ENCODE results near the gene AAK1.
"Not testable (repeated sequence)": the region's sequence is repeated elsewhere in the genome, so short reads cannot be mapped to it uniquely, and the experiment has no call there.

AAK1 gene

GRCh38 chr2:69674316-69674670, 30.8 kb upstream of the AAK1 start:
- no peak for ATAC-seq (replicated peaks)
- Mint-ChIP-seq H3K4me3 (no peak overlapping the region), H3K27ac (no peak overlapping the region), H3K4me1 (ENCODE audit: low read depth in 2 of 2) (peaks cover 4 to 9% of the 10 kb centered on the region in 2 donors), H3K36me3 (ENCODE audit: insufficient read depth) (peaks cover 4% of the 10 kb centered on the region), H3K27me3 (no peaks in the 10 kb centered on the region), H3K9me3 (no peaks in the 10 kb centered on the region)
- DNase-seq: no peak

DNA sequence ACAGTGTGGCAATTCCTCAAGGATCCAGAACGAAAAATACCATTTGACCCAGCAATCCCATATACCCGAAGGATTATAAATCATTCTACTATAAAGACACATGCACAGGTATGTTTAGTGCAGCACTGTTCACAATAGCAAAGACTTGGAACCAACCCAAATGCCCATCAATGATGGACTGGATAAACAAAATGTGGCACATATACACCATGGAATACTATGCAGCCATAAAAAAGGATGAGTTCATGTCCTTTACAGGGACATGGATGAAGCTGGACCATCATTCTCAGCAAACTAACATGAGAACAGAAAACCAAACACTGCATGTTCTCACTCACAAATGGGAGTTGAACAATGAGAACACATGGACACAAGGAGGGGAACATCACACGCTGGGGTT, 29.6 kb upstream of the AAK1 start:
- H3K27ac Mint-ChIP-seq, H3K4me3 Mint-ChIP-seq: not testable (repeated sequence)

GRCh38 chr2:69669666-69670065, 26.1 kb upstream of the AAK1 start:
- DNase-seq (no peak), ATAC-seq (replicated peaks) (no peak)
- no peaks in the 10 kb centered on the region for H3K9me3 Mint-ChIP-seq
- no peak overlapping the region for H3K27ac Mint-ChIP-seq
- H3K36me3 Mint-ChIP-seq (ENCODE audit: insufficient read depth): no peaks in the 10 kb centered on the region
- H3K4me1 Mint-ChIP-seq (ENCODE audit: low read depth in 2 of 2): peaks cover 4 to 8% of the 10 kb centered on the region in 2 donors
- H3K27me3 Mint-ChIP-seq: no peaks in the 10 kb centered on the region
- no peak overlapping the region for H3K4me3 Mint-ChIP-seq

More for the DNA sequence above, 29.6 kb upstream of the AAK1 start:
- ATAC-seq (replicated peaks); DNase-seq; H3K27me3 Mint-ChIP-seq; H3K4me1 Mint-ChIP-seq (ENCODE audit: low read depth in 2 of 2); H3K36me3 Mint-ChIP-seq (ENCODE audit: insufficient read depth); H3K9me3 Mint-ChIP-seq: not testable (repeated sequence)

DNA sequence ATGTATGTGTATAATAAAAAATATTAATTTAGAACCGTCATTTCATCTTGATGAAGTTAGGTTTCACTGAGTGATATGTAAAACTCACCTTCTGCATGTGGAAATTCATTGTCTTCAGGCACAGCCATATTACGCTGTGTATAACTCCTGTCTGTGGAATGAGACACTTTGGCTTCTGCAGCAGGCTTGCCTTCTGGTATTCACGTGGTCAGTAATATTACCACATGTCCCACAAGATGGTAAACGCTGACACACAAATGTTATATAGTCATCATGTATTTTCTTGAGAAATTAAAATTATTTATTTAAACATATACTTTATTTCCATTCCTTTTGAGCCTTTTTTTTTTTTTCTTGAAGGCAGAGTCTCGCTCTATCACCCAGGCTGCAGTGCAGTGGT, 25.1 kb upstream of the AAK1 start:
- ATAC-seq (replicated peaks): no peak
- H3K27me3 Mint-ChIP-seq: no peaks in the 10 kb centered on the region
- no peak for DNase-seq

DNA sequence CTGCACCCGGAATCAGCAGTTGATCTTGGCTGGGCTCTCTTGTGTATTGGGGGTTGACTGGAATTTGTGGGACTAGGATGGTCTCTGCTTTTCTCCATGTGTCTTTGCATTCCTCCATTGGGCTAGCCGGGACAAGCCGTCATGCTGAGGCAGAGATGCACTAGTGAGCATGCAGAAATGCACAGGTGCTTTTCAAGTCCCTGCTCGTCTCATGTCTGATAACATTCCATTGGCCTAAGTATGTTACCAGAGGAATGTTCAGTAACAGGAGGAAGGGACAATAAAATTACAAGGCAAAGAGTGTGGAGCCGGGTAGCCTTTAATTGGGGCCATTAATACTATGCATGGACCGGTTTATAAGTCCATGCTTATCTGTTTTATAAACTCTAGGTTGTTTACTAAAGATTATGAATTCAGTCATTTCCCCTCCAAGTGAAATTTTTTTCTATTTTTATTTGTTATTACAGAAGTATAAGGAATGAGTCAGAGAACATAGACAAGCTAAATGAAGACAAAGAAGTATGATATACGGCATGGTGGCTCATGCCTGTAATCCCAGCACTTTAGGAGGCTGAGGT, 24.4 kb upstream of the AAK1 start:
- no peak for ATAC-seq (replicated peaks)
- peaks cover 4 to 8% of the 10 kb centered on the region in 2 donors for H3K4me1 Mint-ChIP-seq (ENCODE audit: low read depth in 2 of 2)
- H3K27ac Mint-ChIP-seq: peak overlapping the region in 1 of 2 donors; percentile 33
- H3K36me3 Mint-ChIP-seq (ENCODE audit: insufficient read depth): no peaks in the 10 kb centered on the region
- no peaks in the 10 kb centered on the region for H3K9me3 Mint-ChIP-seq
- DNase-seq: no peak
- H3K4me3 Mint-ChIP-seq: no peak overlapping the region
- H3K27me3 Mint-ChIP-seq: no peaks in the 10 kb centered on the region

More for the DNA sequence above, 25.1 kb upstream of the AAK1 start:
- Mint-ChIP-seq H3K4me3 (no peak overlapping the region), H3K4me1 (ENCODE audit: low read depth in 2 of 2) (peaks cover 4 to 8% of the 10 kb centered on the region in 2 donors), H3K9me3 (no peaks in the 10 kb centered on the region), H3K36me3 (ENCODE audit: insufficient read depth) (no peaks in the 10 kb centered on the region), H3K27ac (no peak overlapping the region)

- Mint-ChIP-seq H3K4me3 (no peak overlapping the region), H3K4me1 (ENCODE audit: low read depth in 2 of 2) (peaks cover 4 to 9% of the 10 kb centered on the region in 2 donors), H3K36me3 (ENCODE audit: insufficient read depth) (no peaks in the 10 kb centered on the region), H3K27me3 (no peaks in the 10 kb centered on the region), H3K27ac (no peak overlapping the region), H3K9me3 (no peaks in the 10 kb centered on the region)
- DNase-seq (no peak), ATAC-seq (replicated peaks) (no peak)
Measured at GRCh38 chr2:69665152-69665551, 21.6 kb upstream of the AAK1 start.

DNA sequence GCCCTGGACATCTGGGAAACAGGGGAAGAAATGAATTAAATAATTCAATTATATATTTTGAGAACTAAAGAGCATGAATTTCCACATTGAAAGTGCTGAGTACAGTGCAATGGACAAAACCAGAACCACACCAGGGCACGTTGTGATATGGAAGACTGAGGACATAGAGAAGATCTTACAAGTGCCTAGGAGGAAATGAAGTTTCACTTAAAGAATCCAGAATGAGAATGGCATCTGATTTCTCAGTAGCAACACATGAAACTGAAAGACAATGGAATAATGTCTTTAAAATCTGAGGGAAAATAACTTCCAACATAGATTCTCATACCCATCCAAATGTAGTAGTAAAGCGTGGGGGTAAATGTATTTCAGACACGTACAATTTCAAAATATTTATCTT, 20.3 kb upstream of the AAK1 start:
- no peak overlapping the region for H3K27ac Mint-ChIP-seq
- no peaks in the 10 kb centered on the region for H3K27me3 Mint-ChIP-seq
- no peak overlapping the region for H3K4me3 Mint-ChIP-seq
- DNase-seq: no peak
- H3K4me1 Mint-ChIP-seq (ENCODE audit: low read depth in 2 of 2): peaks cover 4 to 9% of the 10 kb centered on the region in 2 donors
- no peak for ATAC-seq (replicated peaks)
- H3K9me3 Mint-ChIP-seq: no peaks in the 10 kb centered on the region
- H3K36me3 Mint-ChIP-seq (ENCODE audit: insufficient read depth): no peaks in the 10 kb centered on the region

DNA sequence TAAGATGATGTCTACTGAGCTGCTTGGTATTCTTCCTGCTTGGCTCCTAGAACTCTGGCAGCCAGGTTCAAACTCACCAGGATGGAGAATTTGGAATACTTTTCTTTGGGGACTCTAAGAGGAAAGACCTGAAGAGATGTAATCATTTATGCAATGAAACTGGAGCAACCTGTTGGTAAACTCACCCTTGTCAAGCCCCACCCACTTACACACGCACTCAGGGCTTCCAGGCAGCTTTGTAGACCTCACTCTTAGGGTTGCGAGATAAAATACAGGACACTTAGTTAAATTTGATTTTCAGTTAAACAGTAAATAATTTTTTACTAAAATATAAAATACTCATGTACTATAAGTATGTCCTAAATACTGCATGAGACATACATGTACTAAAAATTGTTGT, 19.0 kb upstream of the AAK1 start:
- not testable (repeated sequence) for H3K4me1 Mint-ChIP-seq (ENCODE audit: low read depth in 2 of 2); H3K36me3 Mint-ChIP-seq (ENCODE audit: insufficient read depth); H3K27me3 Mint-ChIP-seq

GRCh38 chr2:69660637-69661036, 17.1 kb upstream of the AAK1 start:
- no peak for ATAC-seq (replicated peaks)
- no peak for DNase-seq
- Mint-ChIP-seq H3K4me3 (no peak overlapping the region), H3K4me1 (ENCODE audit: low read depth in 2 of 2) (peaks cover 0 to 4% of the 10 kb centered on the region in 2 donors), H3K27me3 (no peaks in the 10 kb centered on the region), H3K27ac (no peak overlapping the region), H3K36me3 (ENCODE audit: insufficient read depth) (no peaks in the 10 kb centered on the region), H3K9me3 (no peaks in the 10 kb centered on the region)

More for the DNA sequence above, 19.0 kb upstream of the AAK1 start:
- H3K27ac Mint-ChIP-seq; H3K4me3 Mint-ChIP-seq; H3K9me3 Mint-ChIP-seq; ATAC-seq (replicated peaks); DNase-seq: not testable (repeated sequence)

- Mint-ChIP-seq H3K27ac (no peak overlapping the region), H3K27me3 (no peaks in the 10 kb centered on the region)
Measured at GRCh38 chr2:69659941-69660483, 16.5 kb upstream of the AAK1 start.

GRCh38 chr2:69659349-69659748, 15.8 kb upstream of the AAK1 start:
- Mint-ChIP-seq H3K27me3 (no peaks in the 10 kb centered on the region), H3K4me1 (ENCODE audit: low read depth in 2 of 2) (peaks cover 4% of the 10 kb centered on the region in 2 donors)
- ATAC-seq (replicated peaks): no peak

More at GRCh38 chr2:69659941-69660483, 16.5 kb upstream of the AAK1 start:
- ATAC-seq (replicated peaks) (no peak), DNase-seq (no peak)
- no peaks in the 10 kb centered on the region for H3K36me3 Mint-ChIP-seq (ENCODE audit: insufficient read depth)
- H3K9me3 Mint-ChIP-seq: no peaks in the 10 kb centered on the region
- H3K4me3 Mint-ChIP-seq: no peak overlapping the region
- peaks cover 3 to 4% of the 10 kb centered on the region in 2 donors for H3K4me1 Mint-ChIP-seq (ENCODE audit: low read depth in 2 of 2)

DNA sequence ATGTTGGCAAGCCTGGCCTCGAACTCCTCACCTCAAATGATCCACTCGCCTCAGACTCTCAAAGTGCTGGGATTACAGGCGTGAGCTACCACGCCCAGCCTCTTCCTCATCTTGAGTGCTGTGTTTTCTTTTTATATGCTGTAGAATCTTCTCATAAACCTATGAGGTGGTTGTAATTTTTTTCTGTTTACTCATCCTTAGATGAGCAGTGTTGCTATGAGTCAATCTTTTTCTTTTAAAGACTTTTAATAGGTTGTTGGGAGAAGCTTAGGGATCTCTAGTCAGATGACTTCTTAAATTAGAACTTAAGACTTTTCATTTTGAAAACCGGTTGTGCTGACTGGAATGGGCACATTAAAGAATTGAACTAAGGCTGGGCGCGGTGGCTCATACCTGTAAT, 8.7 kb upstream of the AAK1 start:
- H3K4me3 Mint-ChIP-seq: peak overlapping the region; percentile 7 to 8
- H3K27me3 Mint-ChIP-seq: no peaks in the 10 kb centered on the region
- H3K9me3 Mint-ChIP-seq: no peaks in the 10 kb centered on the region
- peaks cover 18% of the 10 kb centered on the region for H3K36me3 Mint-ChIP-seq (ENCODE audit: insufficient read depth)
- peaks cover 26 to 29% of the 10 kb centered on the region in 2 donors for H3K4me1 Mint-ChIP-seq (ENCODE audit: low read depth in 2 of 2)
- ATAC-seq (replicated peaks): no peak
- DNase-seq: no peak
- peak overlapping the region in 1 of 2 donors; percentile 17 for H3K27ac Mint-ChIP-seq

More at GRCh38 chr2:69659349-69659748, 15.8 kb upstream of the AAK1 start:
- Mint-ChIP-seq H3K36me3 (ENCODE audit: insufficient read depth) (no peaks in the 10 kb centered on the region), H3K4me3 (no peak overlapping the region), H3K27ac (no peak overlapping the region), H3K9me3 (no peaks in the 10 kb centered on the region)
- DNase-seq: no peak

- not testable (repeated sequence) for H3K9me3 Mint-ChIP-seq; ATAC-seq (replicated peaks); DNase-seq; H3K27me3 Mint-ChIP-seq
- Mint-ChIP-seq H3K4me3 (peak overlapping the region; percentile 41 to 88), H3K4me1 (ENCODE audit: low read depth in 2 of 2) (peaks cover 53 to 54% of the 10 kb centered on the region in 2 donors), H3K27ac (peak overlapping the region in 1 of 2 donors; percentile 96), H3K36me3 (ENCODE audit: insufficient read depth) (peaks cover 43% of the 10 kb centered on the region)
Measured at GRCh38 chr2:69647196-69647595, 3.7 kb upstream of the AAK1 start.

- peaks cover 55 to 58% of the 10 kb centered on the region in 2 donors for H3K4me1 Mint-ChIP-seq (ENCODE audit: low read depth in 2 of 2)
- H3K36me3 Mint-ChIP-seq (ENCODE audit: insufficient read depth): peaks cover 46% of the 10 kb centered on the region
- H3K9me3 Mint-ChIP-seq: no peaks in the 10 kb centered on the region
- peak overlapping the region; percentile 96 to 98 for H3K27ac Mint-ChIP-seq
- H3K27me3 Mint-ChIP-seq: no peaks in the 10 kb centered on the region
- ATAC-seq (replicated peaks) (no peak), DNase-seq (no peak)
- H3K4me3 Mint-ChIP-seq: peak overlapping the region; percentile 41 to 88
Measured at GRCh38 chr2:69646714-69647113, 3.2 kb upstream of the AAK1 start.

Data from effector memory CD8-positive, alpha-beta T cell (primary cell).